Erythroblast (primary cell): Measurements from ENCODE around the gene ARHGAP24.

Experiments
- GATA1 ChIP-seq: IDR thresholded peaks from 2 replicates; pipeline ENCODE4 v1.6.1; 2011; ENCODE audit warnings: low read depth, mild to moderate bottlenecking, control low read depth, low read length, moderate library complexity
- POLR2A ChIP-seq: IDR thresholded peaks from 2 replicates; pipeline ENCODE4 v1.6.1; 2011; ENCODE audit warnings: mild to moderate bottlenecking, low read length

DNA sequence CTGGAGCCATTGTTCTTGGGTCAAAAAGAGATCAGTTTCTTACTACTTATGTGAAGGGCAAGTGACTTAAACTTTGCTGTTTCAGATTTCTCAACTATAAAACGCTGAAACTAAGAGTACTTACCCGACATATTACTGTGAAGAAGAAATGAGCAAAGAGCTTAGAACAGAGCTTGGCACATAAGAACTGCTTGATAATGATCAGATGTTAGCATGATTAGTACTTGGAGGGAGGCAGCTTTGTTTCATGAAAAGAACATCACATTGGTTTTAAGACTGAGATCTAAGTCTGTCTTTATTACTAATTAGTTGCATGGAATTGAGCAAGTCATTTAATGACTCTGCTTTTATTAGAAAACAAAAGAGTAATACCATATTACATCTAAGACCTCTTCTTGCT lies 169.1 kb downstream of the ARHGAP24 start:
- no peak for TF ChIP-seq POLR2A
- TF ChIP-seq GATA1: no peak
